ENCODE results near the gene CENPX. TPM values are rescaled to one million over a fixed set of nuclear protein-coding genes. Genes with fewer than 3 reads are reported as not detected.

The CENPX gene
- total and polyA plus RNA-seq, 2 of the 13 experiments (the other 11 are each of a cell fraction or from before 2014, with no cell fraction given) = 92.7 to 170 TPM

DNA sequence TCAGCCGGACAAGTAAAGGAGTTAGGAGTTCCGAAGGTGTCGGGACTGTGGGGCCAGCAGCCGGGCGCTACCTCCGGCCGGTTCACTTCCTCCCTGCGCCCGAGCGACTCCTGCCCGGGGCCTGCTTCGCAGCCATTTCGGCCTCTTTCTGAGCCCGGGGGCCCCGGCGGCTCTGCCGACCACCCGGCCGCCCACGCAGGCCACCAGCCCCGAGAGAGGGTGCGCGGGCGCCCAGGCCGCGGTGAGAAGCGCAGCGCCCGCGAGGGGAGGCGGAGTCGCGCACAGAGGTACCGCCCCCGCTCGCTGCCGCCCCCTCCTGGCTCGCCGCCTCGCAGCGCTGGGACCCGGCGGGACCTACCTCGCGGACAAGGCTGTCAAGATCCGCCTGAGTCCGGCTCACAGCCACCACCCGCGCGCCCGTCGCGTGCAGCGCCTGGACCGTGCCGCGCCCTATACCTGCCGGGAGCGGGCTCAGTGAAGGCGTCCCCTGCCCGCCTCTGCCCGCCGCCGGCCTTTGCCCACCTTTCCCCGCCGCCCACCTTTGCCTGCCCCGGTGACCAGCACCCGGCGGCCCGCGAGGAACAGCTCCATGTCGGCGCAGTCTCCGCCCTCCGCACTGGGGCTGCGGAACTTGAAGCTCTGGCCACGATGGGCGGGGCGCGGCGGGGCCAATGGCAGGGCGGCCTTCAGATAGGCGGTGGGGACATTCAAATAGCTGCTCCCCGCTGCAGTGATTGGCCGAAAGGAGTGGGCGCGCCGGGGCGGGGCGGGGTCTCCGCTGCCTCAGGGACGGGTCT, 14.6 kb upstream of the CENPX start, which contains the start of gene DCXR (continued):
- TF ChIP-seq ZBTB40 (IDR thresholded peaks at IDR 0.05) (no peak), ZBTB40 (CRISPR knock-in tag; IDR thresholded peaks at IDR 0.05) (peak; percentile 69; the same call in 1 of the 2 replicates), YY1 (IDR thresholded peaks at IDR 0.05; ENCODE audit: insufficient read depth, insufficient replicate concordance, low read depth, low read length) (peak; percentile 85), KIAA2018 (CRISPR knock-in tag; IDR thresholded peaks at IDR 0.05; ENCODE audit: borderline replicate concordance) (no peak)
- TF ChIP-seq, protein P1, sequence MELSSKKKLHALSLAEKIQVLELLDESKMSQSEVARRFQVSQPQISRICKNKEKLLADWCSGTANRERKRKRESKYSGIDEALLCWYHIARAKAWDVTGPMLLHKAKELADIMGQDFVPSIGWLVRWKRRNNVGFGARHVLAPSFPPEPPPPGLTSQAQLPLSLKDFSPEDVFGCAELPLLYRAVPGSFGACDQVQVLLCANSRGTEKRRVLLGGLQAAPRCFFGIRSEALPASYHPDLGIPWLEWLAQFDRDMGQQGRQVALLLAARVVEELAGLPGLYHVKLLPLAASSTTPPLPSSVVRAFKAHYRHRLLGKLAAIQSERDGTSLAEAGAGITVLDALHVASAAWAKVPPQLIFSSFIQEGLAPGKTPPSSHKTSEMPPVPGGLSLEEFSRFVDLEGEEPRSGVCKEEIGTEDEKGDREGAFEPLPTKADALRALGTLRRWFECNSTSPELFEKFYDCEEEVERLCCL (CRISPR knock-in tag; IDR thresholded peaks at IDR 0.05; ENCODE audit: borderline replicate concordance) = no peak
- TF ChIP-seq, protein P2, sequence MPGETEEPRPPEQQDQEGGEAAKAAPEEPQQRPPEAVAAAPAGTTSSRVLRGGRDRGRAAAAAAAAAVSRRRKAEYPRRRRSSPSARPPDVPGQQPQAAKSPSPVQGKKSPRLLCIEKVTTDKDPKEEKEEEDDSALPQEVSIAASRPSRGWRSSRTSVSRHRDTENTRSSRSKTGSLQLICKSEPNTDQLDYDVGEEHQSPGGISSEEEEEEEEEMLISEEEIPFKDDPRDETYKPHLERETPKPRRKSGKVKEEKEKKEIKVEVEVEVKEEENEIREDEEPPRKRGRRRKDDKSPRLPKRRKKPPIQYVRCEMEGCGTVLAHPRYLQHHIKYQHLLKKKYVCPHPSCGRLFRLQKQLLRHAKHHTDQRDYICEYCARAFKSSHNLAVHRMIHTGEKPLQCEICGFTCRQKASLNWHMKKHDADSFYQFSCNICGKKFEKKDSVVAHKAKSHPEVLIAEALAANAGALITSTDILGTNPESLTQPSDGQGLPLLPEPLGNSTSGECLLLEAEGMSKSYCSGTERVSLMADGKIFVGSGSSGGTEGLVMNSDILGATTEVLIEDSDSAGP (CRISPR knock-in tag; IDR thresholded peaks at IDR 0.05; ENCODE audit: borderline replicate concordance) = peak; percentile 98

Measured in HepG2 (cell line).